GM19468 (cell line): Measurements from ENCODE around the gene DES.

ENCODE experiments used
- ATAC-seq: cut with Tn5 transposase; IDR thresholded peaks from one replicate; pipeline ENCODE4 v1.9.1; 2021; ENCODE audit warnings: mild to moderate bottlenecking, moderate library complexity, moderate number of reproducible peaks; ENCODE audit not compliant: unreplicated experiment; ENCODE audit errors: extremely low read depth

DES gene

GRCh38 chr2:219435701-219436100, 17.5 kb downstream of the DES start:
- no peak for ATAC-seq

DNA sequence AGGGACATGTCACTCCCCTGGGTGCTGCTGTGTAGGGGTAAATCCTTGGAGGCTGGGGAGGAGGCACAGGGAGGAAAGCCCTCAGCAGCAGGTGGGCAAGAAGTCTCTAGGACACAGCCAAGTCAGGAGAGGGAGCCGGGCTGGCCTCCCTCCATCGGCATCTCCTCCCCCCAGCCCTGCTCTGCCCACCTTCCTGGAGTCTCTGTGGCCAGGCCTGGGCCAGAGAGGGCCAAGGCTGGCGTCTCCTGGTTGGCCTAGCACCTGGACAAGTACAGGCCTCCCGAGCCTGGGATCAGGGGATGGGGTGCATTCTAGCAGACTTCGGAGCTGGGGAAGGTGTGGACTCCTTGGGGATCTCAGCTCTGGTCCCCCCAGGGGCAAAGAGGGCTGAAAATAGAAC, 18.3 kb downstream of the DES start:
- no peak for ATAC-seq

- ATAC-seq = no peak
Measured at GRCh38 chr2:219437141-219437540, 19.0 kb downstream of the DES start.

GRCh38 chr2:219437690-219438206, 19.6 kb downstream of the DES start:
- ATAC-seq = no peak

- ATAC-seq = no peak
Measured at GRCh38 chr2:219438453-219438852, 20.3 kb downstream of the DES start.

DNA sequence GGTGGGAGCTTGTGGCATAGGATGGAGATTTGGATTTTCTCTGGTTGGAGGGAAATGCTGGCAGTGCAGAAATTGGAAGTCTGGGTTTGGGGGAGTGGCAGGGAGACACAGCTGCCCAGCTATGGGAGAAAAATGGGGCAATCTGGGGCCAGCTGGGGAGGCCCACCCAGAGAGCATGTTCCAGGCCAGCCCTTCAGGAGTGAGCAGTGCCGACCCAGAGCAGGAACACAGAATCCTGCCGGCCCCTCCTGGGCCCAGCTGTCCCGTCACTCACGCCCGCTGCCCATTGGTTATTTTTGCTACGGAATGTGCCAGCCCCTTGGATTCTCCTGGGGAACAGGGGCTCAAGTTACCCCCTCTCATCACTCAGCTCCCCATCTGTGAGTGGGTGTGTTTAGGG, 21.3 kb downstream of the DES start:
- ATAC-seq = no peak

- ATAC-seq = no peak
Measured at GRCh38 chr2:219440388-219441256, 22.4 kb downstream of the DES start.

DNA sequence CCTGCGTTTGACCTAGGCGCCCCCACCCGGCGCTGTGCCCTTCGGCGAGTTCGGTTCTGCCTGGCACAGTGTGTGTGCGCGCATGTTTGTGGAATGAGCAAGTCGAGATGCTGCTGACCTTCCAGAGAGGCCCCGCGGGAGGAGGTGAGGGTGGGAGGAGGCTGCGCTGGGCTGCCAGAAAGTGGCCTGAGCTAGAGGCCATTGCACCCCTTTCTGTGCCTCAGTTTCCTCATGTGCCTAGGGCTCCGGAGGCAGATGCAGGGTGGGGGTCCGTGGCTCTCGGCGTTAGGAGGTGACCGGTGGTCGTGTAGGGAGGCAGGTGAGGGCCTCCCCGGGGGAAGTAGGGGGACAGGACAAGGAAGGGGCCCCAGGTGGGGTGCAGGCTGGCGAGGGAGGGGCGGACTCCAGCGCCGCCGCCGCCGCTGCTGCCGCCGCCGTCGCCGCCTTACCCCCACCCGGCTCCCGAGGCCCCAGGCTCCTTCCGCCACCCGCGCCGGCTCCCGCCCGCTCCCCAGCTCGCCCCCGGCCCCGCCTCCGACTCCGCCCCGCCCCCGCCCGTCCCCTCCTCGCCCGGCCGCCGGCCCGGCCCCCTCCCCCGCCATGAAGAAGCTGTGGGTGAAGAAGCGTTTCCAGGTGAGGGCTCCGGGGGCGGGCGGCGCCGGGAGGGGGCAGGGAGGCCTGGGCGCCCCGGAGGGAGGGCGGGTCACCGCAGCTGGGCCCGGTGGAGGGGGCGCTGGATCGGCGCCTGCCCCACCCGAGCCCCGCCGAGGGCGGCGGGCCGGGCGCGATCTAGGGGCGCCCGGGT, 23.5 kb downstream of the DES start:
- no peak for ATAC-seq

DNA sequence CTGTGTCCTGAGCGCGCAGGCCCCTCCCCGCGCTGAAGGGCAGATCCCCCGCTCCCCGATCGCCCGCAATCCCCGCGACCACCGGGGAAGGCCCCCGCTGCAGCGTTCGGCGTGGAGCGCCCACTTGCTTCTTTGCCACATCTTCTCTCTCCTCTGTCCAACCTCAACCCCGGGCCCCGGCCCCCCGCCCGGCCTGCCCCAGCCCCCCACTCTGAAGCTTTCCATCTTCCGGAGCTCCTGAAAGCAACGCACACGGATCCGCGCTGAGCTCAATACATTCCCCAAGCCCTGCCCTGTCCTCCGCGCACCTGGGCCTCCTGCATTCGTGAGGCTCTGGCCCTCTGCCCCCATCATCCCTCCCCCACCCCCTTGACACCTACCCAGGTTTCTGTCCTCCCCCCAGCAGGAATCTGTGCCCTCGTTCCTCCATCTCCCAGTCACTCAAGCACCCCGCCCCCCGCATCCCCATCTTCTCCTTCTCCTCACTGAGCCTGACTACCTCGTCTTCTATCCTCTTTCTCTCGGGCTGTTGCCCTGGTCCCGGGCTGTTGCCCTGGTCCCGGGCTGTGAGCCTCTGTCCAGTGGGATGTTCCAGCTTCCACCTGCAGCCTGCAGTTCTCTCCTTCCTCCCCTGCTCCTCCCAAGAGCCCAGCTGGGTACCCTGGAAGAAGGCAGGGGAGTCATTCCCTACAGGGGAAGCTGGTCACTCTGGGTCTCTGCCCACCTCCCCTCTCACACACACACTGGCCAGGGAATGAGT, 24.3 kb downstream of the DES start:
- ATAC-seq = no peak

DNA sequence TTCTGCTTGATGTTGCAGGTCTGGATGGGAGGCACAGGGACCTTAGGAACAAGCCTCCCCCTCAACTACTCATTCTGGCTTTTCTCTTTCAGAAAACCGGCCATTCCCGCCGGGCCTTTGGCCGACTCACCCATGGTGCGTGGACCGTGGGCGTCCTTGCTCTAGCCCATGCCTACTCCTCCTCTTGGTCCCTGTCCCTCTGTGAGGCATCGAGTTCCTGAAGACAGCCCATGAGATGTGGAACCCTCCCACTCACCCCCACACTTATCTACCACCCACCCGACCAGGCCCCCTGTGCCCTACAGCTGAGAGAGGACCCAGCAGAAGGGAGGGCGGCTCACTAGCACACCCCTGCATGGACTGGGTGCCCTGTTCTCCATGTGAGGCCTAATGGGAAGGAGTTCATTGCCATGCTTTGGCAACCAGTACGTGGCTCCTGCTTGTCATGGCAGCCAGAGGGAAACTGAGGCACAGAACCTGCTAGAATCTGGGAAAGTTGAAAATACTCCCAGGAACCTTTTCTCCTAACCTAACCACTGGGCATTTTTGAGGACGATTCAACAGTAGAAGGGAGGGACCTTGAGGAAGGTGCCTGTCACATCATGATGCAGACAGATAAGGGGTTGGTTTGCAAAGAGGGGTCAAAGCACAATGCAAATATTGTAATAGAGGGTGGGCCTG, 25.0 kb downstream of the DES start:
- no peak for ATAC-seq

GRCh38 chr2:219443697-219444023, 25.5 kb downstream of the DES start:
- ATAC-seq = no peak

GRCh38 chr2:219444566-219445091, 26.5 kb downstream of the DES start:
- ATAC-seq = no peak

- no peak for ATAC-seq
Measured at GRCh38 chr2:219445220-219445640, 27.1 kb downstream of the DES start.

DNA sequence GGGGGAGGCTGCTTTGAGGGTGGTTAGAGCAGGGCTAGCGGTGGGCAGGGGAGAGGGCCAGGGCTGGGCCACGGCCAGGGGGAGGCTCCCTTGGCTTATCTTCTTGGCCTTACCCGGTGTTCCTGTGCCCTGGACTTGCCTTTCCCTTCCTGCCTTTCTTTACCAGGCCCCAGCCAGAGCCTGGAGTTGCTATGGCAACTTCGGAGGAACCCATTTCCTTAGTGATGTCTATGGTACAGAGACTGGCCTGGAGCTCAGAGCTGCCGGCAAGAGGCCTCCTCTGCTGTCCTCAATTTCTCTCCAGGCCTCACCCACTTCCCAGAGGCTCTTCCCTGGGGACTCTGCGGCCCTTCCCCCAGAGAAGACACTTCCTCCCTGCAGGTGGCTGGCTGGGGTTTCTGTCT, 27.9 kb downstream of the DES start:
- ATAC-seq = no peak

DNA sequence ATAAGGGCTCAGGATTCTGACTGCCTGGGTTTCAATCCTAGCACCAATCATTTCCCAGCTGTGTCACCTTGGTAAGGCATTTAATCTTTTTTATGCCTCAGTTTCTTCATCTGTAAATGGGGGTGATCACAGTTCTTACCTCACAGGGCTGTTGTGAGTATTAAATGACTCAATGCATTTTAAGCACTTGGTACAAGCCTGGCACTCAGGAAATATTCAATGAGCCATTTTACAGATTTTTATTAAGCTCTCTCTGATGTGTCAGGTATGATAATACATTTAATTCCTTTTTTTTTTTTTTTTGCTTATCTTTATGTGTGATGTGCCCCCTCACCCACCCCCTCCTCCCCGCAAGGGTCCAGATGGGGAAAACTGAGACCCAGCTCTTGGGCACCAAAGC, 28.5 kb downstream of the DES start:
- no peak for ATAC-seq

DNA sequence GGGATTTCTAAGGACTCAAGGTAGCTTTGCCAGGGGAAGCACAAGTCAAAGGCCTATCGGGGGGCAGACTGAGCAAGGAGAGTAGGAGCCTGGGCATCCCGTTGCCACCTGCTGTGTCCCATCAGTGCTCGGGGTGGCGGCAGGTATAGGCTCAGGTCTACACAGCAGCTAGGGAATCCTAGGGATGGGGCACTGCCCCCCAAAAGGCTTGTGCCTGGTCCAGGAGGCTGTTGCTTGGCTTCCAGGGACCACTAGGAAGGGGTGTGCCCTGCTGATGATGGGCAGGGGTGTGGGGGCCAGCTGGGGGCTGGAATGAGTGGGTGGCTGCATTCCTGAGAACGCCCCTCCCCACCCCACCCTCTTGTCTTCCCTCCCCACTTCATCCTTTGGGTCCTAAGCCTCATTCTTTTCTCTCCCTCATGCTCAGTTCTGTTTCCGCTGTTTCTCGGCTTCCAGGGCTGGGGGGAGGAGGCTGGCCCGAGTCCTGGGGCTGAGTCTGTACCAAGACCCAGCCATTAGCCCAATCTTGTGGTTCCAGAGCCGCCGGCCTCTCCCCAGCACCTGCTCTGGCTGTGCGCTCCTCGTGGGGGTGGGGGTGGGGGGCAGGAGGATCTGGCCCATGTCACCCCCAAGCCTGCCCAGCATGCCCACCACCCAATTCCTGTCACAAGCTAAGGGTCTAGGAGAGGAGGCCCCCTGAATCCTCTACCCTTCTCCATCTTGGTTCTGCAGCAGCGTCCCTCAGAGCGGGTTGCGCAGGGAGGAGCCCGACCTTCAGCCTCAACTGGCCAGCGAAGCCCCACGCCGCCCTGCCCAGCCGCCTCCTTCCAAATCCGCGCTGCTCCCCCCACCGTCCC, 29.3 kb downstream of the DES start:
- no peak for ATAC-seq

DNA sequence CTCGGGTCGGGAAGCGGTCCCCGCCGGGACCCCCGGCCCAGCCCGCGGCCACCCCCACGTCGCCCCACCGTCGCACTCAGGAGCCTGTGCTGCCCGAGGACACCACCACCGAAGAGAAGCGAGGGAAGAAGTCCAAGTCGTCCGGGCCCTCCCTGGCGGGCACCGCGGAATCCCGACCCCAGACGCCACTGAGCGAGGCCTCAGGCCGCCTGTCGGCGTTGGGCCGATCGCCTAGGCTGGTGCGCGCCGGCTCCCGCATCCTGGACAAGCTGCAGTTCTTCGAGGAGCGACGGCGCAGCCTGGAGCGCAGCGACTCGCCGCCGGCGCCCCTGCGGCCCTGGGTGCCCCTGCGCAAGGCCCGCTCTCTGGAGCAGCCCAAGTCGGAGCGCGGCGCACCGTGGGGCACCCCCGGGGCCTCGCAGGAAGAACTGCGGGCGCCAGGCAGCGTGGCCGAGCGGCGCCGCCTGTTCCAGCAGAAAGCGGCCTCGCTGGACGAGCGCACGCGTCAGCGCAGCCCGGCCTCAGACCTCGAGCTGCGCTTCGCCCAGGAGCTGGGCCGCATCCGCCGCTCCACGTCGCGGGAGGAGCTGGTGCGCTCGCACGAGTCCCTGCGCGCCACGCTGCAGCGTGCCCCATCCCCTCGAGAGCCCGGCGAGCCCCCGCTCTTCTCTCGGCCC, 30.1 kb downstream of the DES start:
- no peak for ATAC-seq

GRCh38 chr2:219448776-219449341, 30.7 kb downstream of the DES start:
- ATAC-seq = no peak
